Liver (tissue), 9 donors: ENCODE measurements around the gene YY1. TPM values are rescaled to one million over a fixed set of nuclear protein-coding genes. Genes with fewer than 3 reads are reported as not detected.

Experiments used
- DNase-seq: peaks from one replicate; pipeline ENCODE4 v3.0.0-alpha.2; 2017; ENCODE audit warnings: low spot score
- H3K27ac ChIP-seq, 2 donors: one replicate each; pipeline ENCODE4 v1.7.0; 2013; ENCODE audit warnings: inconsistent platforms in 2 of 2, low read length in 2 of 2, control low read depth in 1 of 2, low read depth in 1 of 2, mild to moderate bottlenecking in 1 of 2
- H3K27me3 ChIP-seq, 4 donors: one replicate each; pipeline versions ENCODE4 v1.6.1 to v1.7.0; 2013; ENCODE audit warnings: low read length in 3 of 4, inconsistent platforms in 1 of 4, mild to moderate bottlenecking in 1 of 4, moderate library complexity in 1 of 4; ENCODE audit not compliant: control insufficient read depth in 4 of 4, insufficient read depth in 4 of 4
- H3K36me3 ChIP-seq, 4 donors: one replicate each; pipeline versions ENCODE4 v1.6.1 to v1.7.0; 2013; ENCODE audit warnings: low read length in 3 of 4, mild to moderate bottlenecking in 3 of 4, low read depth in 1 of 4, moderate library complexity in 1 of 4; ENCODE audit not compliant: control insufficient read depth in 4 of 4, insufficient read depth in 3 of 4
- H3K4me1 ChIP-seq, 4 donors: one replicate each; pipeline versions ENCODE4 v1.6.1 to v1.7.0; 2013; ENCODE audit warnings: low read length in 3 of 4, mild to moderate bottlenecking in 3 of 4, moderate library complexity in 1 of 4; ENCODE audit not compliant: control insufficient read depth in 4 of 4, insufficient read depth in 4 of 4
- H3K4me3 ChIP-seq, 3 donors: one replicate each; pipeline versions ENCODE4 v1.6.1 to v1.7.0; 2013; ENCODE audit warnings: low read length in 3 of 3, control low read depth in 1 of 3, low read depth in 1 of 3, mild to moderate bottlenecking in 1 of 3
- H3K9ac ChIP-seq, 2 donors: one replicate each; pipeline ENCODE4 v1.7.0; 2013; ENCODE audit warnings: low read length in 2 of 2, mild to moderate bottlenecking in 2 of 2, moderate library complexity in 2 of 2, control low read depth in 1 of 2, low read depth in 1 of 2
- H3K9me3 ChIP-seq, 4 donors: one replicate each; pipeline versions ENCODE4 v1.6.1 to v1.7.0; 2013; ENCODE audit warnings: low read length in 3 of 4; ENCODE audit not compliant: control insufficient read depth in 4 of 4
- ATF3 ChIP-seq: IDR thresholded peaks from 2 replicates; pipeline ENCODE4 v1.6.1; 2016; ENCODE audit warnings: antibody characterized with exemption
- CTCF ChIP-seq: fragments of 150-350 bp; IDR thresholded peaks from 2 replicates; pipeline ENCODE4 v1.5.1; 2017; ENCODE audit warnings: improper control_type of control experiment, low read depth, low read length; ENCODE audit not compliant: missing input control
- FOXA1 ChIP-seq: IDR thresholded peaks from 2 replicates; pipeline ENCODE4 v1.6.1; 2016; ENCODE audit warnings: antibody characterized with exemption
- HNF4A ChIP-seq, 2 donors: conservative IDR thresholded peaks; 2 replicates each; pipeline ENCODE4 v1.6.1; 2016; ENCODE audit warnings: antibody characterized with exemption in 2 of 2, mild to moderate bottlenecking in 2 of 2
- HNF4G ChIP-seq: IDR thresholded peaks from 2 replicates; pipeline ENCODE4 v1.6.1; 2016; ENCODE audit warnings: antibody characterized with exemption
- JUND ChIP-seq, 2 donors: IDR thresholded peaks; 2 replicates each; pipeline ENCODE4 v1.6.1; 2016; ENCODE audit warnings: antibody characterized with exemption in 2 of 2
- RAD21 ChIP-seq, 2 donors: IDR thresholded peaks; 2 replicates each; pipeline ENCODE4 v1.6.1; 2016; ENCODE audit warnings: antibody characterized with exemption in 2 of 2, mild to moderate bottlenecking in 2 of 2
- RXRA ChIP-seq, 2 donors: IDR thresholded peaks; 2 replicates each; pipeline ENCODE4 v1.6.1; 2017 to 2018; ENCODE audit warnings: antibody characterized with exemption in 2 of 2, mild to moderate bottlenecking in 1 of 2
- SP1 ChIP-seq: IDR thresholded peaks from 2 replicates; pipeline ENCODE4 v1.6.1; 2018; ENCODE audit warnings: antibody characterized with exemption, mild to moderate bottlenecking
- TAF1 ChIP-seq: conservative IDR thresholded peaks from 2 replicates; pipeline ENCODE4 v1.6.1; 2016; ENCODE audit warnings: antibody characterized with exemption, mild to moderate bottlenecking
- ZBTB33 ChIP-seq: IDR thresholded peaks from 2 replicates; pipeline ENCODE4 v1.6.1; 2016; ENCODE audit warnings: antibody characterized with exemption
- WGBS: extraction: QIAGEN DNeasy Blood & Tissue Kit; methylation state at CpG from one replicate; pipeline ENCODE4 v1.1.7; 2013; 5-methylcytosine and 5-hydroxymethylcytosine counted together
- polyA plus RNA-seq, 2 donors: library from polyadenylated mRNA; stranded (reverse) in 1 of 2; unstranded in 1 of 2; fragments of 200-250 nt in 1 of 2; fragments of >200 nt in 1 of 2; fragmentation: Nextera tagmentation in 1 of 2; extraction: Ambion mirVana in 1 of 2; gene quantifications; one replicate each; pipeline versions ENCODE4 v1.2.1 to v1.2.3, GENCODE V29; 2013 to 2015
- total RNA-seq, 2 donors: library from RNA; depleted of rRNA; stranded (reverse); fragments of >200 nt; gene quantifications; one replicate each; pipeline ENCODE4 v1.2.3, GENCODE V29; 2014
- donor health status: healthy.
- donor health status: healthy.
- donor health status: healthy.
- donor health status: healthy.
- donor health status: healthy.

The YY1 gene
- total and polyA plus RNA-seq, 4 donors: 15.8 to 37.4 (median 28.8) TPM

- no peak for TF ChIP-seq CTCF
Measured at GRCh38 chr14:100263141-100263540, 24.2 kb downstream of the YY1 start (continued).

- 83% methylated on average over 7 of the region's 7 CpGs for WGBS
- H3K27ac ChIP-seq: peak overlapping the region in 1 of 2 donors; percentile 3
- no peaks in the 10 kb centered on the region for H3K27me3 ChIP-seq
- H3K9ac ChIP-seq: no peak overlapping the region
- H3K4me3 ChIP-seq: no peak overlapping the region
- no peak for DNase-seq
- TF ChIP-seq FOXA1 (no peak), RXRA (IDR thresholded peaks at IDR 0.05) (peak in 1 of 2 donors; percentile 24), HNF4G (peak; percentile 23), HNF4A (conservative IDR thresholded peaks at IDR 0.05) (peak; percentile 57 to 82), ZBTB33 (no peak), TAF1 (no peak), CTCF (no peak), RAD21 (IDR thresholded peaks at IDR 0.05) (no peak)
- H3K9me3 ChIP-seq: no peaks in the 10 kb centered on the region
- peaks cover 3 to 44% (median 34%) of the 10 kb centered on the region in 4 donors for H3K4me1 ChIP-seq
- H3K36me3 ChIP-seq: peaks cover 0 to 11% (median 4%) of the 10 kb centered on the region in 4 donors
Measured at GRCh38 chr14:100267990-100268389, 29.0 kb downstream of the YY1 start.

GRCh38 chr14:100268591-100269207 is 29.8 kb downstream of the YY1 start:
- 38% methylated on average over 7 of the region's 7 CpGs for WGBS
- peak overlapping the region in 1 of 2 donors; percentile 3 for H3K27ac ChIP-seq

More at GRCh38 chr14:100268591-100269207, 29.8 kb downstream of the YY1 start:
- H3K36me3 ChIP-seq: peaks cover 0 to 5% (median under 1%) of the 10 kb centered on the region in 4 donors
- peaks cover 3 to 44% (median 34%) of the 10 kb centered on the region in 4 donors for H3K4me1 ChIP-seq
- H3K27me3 ChIP-seq: no peaks in the 10 kb centered on the region
- no peak overlapping the region for H3K4me3 ChIP-seq
- TF ChIP-seq SP1 (peak; percentile 30), JUND (IDR thresholded peaks at IDR 0.05) (peak in 1 of 2 donors; percentile 23), TAF1 (no peak), RAD21 (IDR thresholded peaks at IDR 0.05) (peak in 1 of 2 donors; percentile 19), ATF3 (no peak), HNF4G (peak; percentile 37), HNF4A (conservative IDR thresholded peaks at IDR 0.05) (peak; percentile 62 to 73)
- H3K9ac ChIP-seq: no peak overlapping the region
- H3K9me3 ChIP-seq: no peaks in the 10 kb centered on the region
- no peak for DNase-seq
